Subcutaneous adipose tissue (tissue), 4 donors: ENCODE measurements around the gene ADCY7. TPM values are rescaled to one million over a fixed set of nuclear protein-coding genes. Genes with fewer than 3 reads are reported as not detected.

ENCODE experiments used
- total RNA-seq, 4 donors: library from RNA; depleted of rRNA; stranded (reverse); fragments of >200 nt; gene quantifications; one replicate each; pipeline ENCODE4 v1.1.0, GENCODE V29; 2016
- TF ChIP-seq, protein P1 (sequence below): fragments of 450-650 bp; IDR thresholded peaks from one replicate; pipeline ENCODE4 v1.5.1; 2016; ENCODE audit warnings: low read depth, mild to moderate bottlenecking, control low read depth, antibody characterized with exemption, moderate library complexity

The ADCY7 gene
- total RNA-seq, 4 donors from 2014 or later = 16.6 to 42.3 (median 29.1) TPM

DNA sequence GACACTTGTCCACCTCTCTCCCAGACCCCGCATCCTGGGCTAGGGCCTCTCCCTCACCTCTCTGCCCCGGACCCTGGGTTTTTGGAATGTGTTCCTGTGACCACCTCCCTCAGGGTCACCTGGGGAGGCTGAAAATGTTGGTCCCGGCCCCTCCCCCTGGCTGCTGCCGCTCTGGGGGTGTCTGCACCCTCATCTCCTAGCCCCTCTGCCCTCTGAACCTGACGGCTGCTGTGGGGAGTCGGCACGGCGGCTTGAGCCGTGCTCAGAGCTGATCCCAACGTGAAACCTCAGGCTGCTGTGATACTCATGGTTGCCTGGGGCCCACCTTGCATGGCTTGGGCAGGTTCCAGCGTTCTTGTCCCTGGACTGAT lies 42.8 kb downstream of the ADCY7 start:
- TF ChIP-seq, protein P1, sequence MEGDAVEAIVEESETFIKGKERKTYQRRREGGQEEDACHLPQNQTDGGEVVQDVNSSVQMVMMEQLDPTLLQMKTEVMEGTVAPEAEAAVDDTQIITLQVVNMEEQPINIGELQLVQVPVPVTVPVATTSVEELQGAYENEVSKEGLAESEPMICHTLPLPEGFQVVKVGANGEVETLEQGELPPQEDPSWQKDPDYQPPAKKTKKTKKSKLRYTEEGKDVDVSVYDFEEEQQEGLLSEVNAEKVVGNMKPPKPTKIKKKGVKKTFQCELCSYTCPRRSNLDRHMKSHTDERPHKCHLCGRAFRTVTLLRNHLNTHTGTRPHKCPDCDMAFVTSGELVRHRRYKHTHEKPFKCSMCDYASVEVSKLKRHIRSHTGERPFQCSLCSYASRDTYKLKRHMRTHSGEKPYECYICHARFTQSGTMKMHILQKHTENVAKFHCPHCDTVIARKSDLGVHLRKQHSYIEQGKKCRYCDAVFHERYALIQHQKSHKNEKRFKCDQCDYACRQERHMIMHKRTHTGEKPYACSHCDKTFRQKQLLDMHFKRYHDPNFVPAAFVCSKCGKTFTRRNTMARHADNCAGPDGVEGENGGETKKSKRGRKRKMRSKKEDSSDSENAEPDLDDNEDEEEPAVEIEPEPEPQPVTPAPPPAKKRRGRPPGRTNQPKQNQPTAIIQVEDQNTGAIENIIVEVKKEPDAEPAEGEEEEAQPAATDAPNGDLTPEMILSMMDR = no peak

DNA sequence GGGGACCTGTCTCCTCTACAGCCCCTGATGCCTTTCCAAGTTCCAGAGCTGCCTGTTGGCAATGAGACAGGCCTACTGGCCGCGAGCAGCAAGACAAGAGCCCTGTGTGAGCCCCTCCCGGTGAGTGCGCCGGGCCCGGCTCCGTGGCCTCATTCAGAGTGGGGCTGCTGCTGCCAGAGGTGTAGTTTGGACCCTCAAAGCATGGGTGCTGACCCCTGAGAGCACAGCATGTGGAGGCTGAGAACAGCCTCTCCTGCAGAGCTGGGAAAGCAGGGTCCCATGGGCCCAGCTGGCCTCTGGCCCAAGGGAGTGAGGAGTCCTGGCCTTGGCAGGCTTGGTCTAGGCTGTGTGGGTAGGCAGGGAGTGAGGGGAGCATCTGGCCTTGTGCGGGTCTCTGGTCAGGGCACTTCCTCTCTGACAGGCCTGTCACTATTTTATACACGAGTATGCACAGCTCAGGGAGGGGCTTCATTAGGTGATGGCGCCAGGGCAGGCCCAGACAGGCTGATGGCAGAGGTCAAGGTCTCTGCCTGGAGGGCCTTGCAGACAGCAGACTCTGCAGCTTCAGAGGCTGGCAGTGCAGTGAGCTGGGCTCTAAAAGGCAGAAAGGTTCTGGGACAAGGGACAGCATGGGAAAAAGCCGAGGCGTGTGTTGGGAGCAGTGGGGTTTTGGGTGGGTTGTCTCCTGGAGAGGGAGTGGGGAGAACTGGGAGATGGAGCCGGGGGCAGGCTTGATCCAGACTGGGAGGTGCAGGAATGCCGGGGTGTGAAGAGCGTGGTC lies 43.4 kb downstream of the ADCY7 start:
- TF ChIP-seq, protein P1 = no peak

DNA sequence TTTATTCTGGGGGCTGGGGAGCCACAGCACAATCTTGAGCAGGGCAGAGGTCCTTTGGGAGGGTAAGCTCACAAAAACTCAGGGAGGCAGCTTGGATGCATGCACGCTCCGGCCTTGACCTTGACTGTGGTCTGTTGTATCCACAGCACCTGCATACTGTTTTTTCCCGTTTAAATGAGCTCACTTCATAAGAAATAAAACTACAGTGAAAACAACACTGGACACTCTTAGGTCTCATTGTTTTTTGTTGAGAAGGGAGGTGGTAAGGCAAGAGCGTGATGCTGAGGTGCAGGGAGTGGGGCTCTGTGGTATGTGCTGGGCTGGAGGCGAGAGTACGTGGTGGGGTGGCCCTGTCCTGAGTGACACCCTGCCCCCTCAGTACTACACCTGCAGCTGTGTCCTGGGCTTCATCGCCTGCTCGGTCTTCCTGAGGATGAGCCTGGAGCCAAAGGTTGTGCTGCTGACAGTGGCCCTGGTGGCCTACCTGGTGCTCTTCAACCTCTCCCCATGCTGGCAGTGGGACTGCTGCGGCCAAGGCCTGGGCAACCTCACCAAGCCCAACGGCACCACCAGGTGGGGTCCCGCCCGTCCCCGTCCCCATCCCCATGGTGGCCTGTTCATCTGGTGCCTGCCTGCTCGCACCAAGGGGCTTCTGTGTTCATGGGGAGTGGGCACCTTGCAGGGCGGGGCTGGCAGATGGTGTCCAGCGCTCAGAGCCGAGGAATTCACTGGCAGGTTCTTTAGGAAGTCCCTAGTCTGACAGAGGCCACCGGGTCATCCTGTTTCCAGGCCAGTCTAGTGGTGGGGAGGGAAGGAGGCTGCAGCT lies 44.2 kb downstream of the ADCY7 start:
- TF ChIP-seq, protein P1 = no peak

DNA sequence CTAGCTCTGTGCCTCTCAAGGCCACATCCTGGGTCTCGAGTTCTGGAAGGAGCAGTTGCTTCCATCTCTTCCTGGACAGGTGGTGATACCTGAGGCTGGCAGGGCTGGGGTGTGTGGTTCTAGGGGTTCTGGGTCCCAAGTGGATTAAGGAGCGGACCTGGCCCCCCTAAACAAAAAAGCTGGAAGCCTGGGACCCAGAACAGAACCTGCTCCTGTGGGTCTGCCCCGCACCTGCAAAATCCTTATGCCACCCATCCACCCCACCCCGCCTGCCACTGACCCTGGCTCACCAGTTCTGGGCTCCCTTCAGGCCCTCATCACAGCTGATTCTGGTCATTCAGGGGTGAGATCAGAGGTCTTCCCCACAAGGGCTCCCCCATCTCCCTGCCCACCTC lies 44.8 kb downstream of the ADCY7 start:
- TF ChIP-seq, protein P1 = no peak

DNA sequence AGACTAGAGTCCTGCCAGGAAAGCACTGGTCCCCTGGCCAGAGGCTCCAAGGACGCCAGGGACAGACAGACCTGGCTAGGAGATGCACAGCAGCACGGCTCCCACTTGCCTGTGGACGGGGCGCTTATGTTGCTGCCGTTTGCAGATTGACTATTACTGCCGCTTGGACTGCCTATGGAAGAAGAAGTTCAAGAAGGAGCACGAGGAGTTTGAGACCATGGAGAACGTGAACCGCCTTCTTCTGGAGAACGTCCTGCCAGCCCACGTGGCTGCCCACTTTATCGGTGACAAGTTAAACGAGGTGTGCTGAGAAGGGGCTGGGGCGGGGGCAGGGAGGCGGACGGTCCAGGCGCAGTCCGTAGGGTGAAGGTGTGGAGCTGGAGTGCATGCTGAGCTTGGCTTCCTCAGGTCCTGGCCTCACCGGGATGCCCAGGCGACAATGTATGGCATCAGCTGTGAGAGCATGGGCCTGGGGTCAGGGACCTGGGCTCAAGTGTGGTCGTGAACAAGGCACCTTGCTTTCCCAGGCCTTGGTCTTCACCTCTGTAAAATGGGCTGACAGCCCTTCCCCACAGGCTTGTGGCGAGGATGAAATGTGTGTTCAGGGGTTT lies 45.6 kb downstream of the ADCY7 start:
- TF ChIP-seq, protein P1 = no peak

DNA sequence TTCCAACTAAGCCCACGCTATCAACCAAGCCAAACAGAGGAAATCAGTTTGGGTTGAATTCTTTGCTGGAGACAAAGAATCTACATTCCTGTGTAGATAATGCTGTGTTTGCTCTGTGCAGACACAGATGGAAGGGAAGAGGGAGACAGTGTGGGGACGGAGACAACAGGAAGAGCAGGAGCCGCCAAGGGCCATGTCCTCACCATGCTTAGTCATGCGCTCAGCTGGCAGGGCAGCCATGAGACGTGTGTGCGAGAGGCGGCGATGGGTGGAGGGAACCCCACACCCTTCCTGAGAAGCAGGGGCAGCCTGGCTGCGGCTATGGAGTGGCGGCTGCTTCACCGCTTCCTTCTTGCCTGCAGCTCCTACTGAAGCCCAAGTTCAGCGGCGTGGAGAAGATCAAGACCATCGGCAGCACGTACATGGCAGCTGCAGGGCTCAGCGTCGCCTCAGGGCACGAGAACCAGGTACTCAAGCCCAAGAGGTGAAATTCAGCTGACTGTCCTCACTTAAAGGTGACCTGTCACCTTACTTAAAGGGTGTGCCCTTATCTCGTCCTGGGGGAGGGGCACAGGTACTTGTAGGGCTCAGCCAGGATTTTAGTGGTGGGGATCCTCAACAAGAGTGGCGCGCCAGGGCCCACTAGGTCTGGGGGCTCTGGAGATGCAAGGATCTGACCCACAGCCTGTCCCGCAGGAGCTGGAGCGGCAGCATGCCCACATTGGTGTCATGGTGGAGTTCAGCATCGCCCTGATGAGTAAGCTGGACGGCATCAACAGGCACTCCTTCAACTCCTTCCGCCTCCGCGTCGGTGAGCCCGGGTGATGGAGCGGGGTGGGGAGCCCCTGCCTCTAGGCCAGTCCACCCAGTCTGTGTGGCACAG lies 47.5 kb downstream of the ADCY7 start:
- TF ChIP-seq, protein P1 = no peak
